Pulmonary artery endothelial cell (primary cell): ENCODE measurements around the gene MYOM3. TPM values are rescaled to one million over a fixed set of nuclear protein-coding genes. Genes with fewer than 3 reads are reported as not detected.

ENCODE experiments used
- DNase-seq: peaks from one replicate; pipeline ENCODE4 v3.0.0-alpha.2; 2011; ENCODE audit warnings: low read depth, low spot score
- total RNA-seq: library from RNA; depleted of rRNA; stranded (reverse); fragments of >200 nt; gene quantifications from 2 replicates; pipeline ENCODE4 v1.2.3, GENCODE V29; 2014

The MYOM3 gene
- total RNA-seq, 1 donor from 2014 or later = 0.13 TPM

DNA sequence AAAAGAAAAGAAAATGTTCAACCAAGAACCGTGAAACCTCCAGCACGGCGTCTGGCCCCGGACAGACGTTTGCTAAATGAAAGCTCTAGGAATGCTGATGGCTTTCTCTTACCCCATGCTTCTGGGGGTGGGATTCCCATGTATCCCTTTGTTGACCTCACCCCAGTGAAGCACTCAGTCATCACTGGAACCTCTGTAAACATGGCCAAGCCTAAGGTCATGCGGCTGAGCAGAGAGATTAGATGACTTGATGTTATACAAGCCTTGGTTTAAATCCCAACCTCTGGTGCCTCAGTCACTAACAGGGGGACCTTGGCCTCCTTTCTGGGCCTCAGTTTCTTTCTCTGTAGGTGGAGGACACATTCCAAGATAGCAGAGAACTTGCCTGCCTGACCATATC lies 2.8 kb upstream of the MYOM3 start:
- DNase-seq = no peak

GRCh38 chr1:24113641-24114033 lies 1.7 kb upstream of the MYOM3 start:
- no peak for DNase-seq

GRCh38 chr1:24111262-24111995 lies 506 bp downstream of the MYOM3 start:
- no peak for DNase-seq

DNA sequence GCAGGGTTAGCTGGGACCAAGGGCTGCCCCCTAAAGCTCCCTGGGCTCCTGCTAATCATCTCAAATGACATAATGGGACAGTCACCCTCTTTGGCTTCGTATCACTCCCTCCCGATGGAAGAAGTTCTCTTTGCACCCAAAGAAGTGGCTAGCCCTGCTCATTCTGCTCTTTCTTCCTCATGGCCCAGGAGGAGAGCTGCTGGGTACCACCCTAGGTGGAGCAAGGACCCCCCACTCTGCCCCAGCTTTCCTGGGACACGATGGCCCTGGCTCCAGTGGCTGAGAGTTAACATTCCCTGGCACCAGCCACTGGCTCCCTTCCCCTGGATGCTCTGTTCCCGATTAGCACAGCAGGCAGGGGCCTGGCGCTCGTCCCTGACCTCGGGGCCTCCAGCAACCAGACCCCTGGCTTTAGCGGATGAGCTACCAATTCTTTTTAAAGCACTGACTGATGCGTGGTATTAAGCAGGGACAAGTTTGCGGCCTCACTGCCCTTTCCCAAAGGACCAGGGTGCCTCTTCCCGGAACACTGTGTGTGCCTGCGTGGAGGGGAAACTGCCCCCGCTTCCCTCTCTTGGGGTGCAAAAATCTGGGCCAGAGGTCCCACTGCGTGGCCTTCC lies 1.2 kb downstream of the MYOM3 start:
- no peak for DNase-seq

DNA sequence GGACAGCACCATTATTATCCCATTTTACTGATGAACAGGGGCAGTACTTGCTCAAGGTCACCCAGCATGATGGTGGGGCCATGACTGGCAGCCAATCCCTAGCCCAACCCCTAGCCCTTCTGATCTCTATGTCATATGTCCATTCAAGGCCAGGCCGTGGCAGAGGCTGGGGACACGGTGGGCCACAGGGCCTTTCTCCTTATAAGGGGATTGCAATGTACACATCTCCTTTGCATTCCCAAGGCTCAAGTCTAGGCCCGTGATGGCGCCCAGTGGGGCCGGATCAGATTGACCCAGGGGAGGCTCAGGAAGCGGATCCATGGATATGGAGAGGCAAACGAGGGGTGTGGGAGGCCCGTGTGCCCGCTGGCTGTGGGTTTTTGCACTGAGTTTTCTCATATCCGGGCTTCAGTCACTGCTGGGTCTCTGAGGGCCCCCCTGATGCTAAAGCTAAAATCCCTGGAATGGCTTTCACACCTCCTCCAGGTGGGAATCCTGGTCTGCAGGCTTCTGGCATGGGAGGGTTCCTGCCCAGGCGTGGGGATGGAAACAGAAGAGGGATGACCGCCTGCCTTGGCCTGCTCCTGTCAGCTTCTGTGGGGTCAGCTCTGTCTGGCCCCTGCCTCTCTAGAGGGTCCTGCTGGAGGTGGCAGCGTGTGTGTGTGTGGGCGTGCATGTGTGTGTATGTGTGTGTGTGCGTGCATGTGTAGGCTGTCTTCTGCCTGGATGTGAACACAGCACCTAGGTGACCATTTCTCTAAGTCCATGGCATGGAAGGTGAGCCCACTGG lies 2.1 kb downstream of the MYOM3 start:
- no peak for DNase-seq

GRCh38 chr1:24109166-24109483 lies 2.8 kb downstream of the MYOM3 start:
- no peak for DNase-seq

- DNase-seq = peak; percentile 19
Observed at GRCh38 chr1:24108334-24109165, 3.4 kb downstream of the MYOM3 start.

- DNase-seq = no peak
Observed at GRCh38 chr1:24107462-24108138, 4.3 kb downstream of the MYOM3 start.

DNA sequence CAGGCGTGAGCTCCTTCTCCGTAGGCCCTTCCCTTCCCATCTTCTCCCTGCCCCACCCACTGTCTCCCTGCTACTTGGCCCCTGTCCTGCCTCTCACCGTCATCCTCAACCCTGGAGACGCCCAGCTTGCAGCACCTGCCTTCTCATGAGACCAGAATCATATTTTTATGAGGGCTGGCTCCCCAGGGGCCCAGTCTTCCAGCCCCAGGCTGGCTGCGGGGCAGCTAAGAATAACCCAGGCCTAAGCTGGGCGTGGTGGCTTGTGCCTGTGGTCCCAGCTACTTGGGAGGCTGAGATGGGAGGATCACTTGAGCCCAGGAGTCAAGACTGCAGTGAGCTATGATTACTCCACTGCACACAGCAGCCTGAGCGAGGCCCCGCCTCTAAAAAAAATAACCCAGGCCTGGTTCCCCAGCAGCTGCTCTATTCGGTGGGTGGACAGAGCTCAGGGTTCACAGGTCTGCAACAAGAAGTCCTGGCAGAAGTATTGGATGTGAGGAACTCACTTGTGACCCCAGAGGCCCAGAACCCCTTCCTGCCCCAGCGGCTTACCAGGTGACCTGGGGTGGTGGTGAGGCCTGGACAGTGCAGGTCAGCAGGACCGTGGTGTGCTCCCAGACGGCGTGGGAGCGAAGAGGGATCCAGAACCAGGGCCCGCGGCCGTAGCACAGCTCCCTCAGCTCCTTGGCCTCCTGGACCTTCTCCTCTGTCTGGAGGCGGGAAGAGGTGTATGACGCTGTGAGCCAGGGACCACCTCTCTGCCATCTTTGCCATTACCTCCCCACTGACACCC lies 6.4 kb downstream of the MYOM3 start:
- DNase-seq = no peak

DNA sequence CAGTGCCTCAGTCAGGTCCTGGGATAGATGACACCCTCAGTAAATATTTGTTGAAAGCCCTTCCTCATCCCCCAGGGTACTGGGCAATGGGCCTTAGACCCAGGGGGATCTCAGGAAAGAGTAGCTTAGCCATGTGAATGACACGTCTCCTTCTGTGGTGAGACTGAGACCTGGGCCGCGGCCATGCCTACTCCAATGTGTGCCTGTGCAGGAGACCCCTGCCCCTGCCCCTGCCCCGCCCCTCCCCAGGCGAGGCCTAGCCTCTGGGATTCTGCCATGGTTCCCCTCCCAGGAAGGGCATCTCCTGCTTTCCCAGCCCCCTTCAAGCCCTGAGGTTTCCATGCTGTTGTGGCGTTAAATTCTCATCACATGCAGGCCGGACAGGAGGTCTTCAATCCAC lies 7.1 kb downstream of the MYOM3 start:
- no peak for DNase-seq

- no peak for DNase-seq
Observed at GRCh38 chr1:24103879-24104278, 8.1 kb downstream of the MYOM3 start.

DNA sequence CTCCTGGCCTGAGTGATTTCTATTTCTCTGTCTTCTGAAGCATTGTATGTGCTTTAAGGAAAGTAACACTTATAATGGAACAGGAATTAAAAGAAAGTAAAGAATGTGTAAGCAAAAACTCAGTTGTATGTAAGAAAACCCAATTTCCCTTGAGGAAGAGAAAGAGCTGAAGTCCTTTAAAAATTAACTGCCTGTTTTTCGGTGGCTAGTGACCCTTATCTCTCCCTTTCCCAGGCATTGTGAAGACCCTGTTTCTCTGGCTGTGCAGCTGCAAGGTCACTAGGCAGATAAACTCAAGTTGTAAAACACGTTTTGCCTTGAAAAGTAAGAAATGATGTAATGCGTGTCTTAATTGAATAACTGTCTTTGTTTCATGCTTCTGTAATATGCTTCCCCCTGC lies 8.5 kb downstream of the MYOM3 start:
- DNase-seq = no peak

DNA sequence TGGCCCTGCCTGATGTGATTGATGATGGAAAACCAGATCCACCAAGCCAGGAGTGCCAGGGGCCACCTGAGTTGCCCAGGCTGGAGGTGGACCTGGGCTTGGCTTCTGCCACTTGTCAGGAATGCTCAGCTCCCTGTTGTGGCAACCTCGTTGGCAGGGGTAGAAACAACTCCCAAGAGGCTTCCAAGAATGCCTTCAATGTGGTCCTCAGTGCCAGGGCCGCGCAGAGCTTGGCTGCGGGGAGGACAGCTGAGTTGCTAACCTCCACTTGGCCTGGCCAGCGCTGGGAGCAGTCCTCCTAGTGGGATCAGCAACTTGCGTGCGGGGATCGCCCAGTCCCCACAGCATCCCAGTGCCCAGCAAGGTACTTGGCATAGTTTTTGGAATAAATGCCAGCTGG lies 9.0 kb downstream of the MYOM3 start:
- no peak for DNase-seq

GRCh38 chr1:24101796-24102586 lies 9.9 kb downstream of the MYOM3 start:
- no peak for DNase-seq

GRCh38 chr1:24100945-24101737 lies 10.8 kb downstream of the MYOM3 start:
- no peak for DNase-seq

DNA sequence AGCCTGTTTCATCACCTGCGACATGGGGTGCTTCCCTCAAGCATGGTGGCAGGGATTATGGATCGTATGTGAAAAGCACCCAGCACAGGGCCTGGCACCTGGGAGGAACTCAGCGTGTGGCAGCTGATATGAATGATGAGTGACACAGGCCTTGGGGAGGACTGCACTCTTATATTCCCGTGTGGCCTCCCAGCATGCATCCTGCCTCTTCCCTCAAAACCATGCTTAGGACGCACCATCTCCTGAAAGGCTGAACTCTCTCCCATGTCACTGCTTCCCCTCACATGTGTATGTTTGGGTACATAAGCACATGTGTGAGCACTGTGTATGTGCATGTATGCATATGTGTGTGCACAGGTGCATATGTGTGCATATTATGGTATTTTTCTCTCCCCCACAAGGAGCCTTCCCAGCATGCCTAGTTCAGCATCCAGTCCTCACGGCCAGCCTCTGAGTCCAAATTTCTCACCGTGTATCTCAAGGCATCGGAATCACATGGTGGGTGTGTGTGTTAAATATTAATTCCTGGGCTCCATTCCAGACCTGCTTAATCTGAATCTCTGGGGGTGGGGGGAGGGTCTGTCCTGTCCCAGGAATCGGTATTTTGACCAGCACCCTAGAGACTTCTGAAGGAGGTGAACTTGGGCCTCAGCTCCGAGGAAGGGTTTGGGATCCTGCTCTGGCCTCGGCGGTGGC lies 12.8 kb downstream of the MYOM3 start:
- no peak for DNase-seq

DNA sequence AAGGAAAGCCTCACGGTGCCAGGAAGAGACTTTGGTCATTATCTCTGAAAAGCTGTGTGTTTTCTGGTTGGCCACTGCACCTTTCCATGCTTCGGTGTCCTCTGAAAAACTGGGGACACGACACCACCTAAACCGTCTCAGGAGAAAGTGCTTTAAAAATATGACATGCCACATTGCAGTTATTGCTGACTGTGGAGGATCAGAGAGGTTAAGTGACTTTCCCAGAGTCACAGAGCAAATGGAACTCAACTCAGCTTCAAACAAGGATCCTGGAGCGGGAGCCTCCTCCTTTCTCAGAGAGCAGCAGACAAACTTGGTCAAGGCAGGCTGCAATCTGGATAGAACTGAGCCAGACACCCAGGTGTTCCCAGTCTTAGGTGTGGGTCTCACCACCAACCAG lies 13.8 kb downstream of the MYOM3 start:
- no peak for DNase-seq

DNA sequence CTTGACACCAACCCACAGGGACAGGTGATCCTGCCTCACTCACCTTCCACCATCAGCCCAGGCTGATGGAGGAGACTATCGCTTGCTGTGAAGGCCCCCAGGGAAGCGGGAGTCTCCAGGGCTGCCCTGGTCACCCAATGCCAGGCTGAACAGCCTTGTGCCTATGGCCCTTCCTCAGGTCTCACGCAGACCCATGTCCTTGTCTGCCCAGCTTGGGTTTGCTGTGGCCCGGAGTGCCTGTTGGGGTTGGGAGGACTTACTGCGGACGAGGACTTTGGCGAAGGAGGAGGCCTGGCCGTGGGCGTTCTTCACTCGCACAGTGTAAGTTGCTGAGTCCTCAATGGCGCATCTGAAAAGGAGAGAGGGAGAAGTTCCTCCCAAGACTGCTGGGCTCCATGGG lies 14.3 kb downstream of the MYOM3 start:
- DNase-seq = no peak
